HEK293 (cell line): ENCODE results near the gene EXOC3.

Experiments used
- CTCF ChIA-PET: fragments of 350-600 bp; formaldehyde crosslinking; extraction: SDS; loops from one replicate; lab custom pipeline; 2021; ENCODE audit warnings: antibody characterized with exemption; lab: Yijun Ruan, JAX
- POLR2A ChIA-PET: fragments of 300-600 bp; formaldehyde crosslinking; extraction: SDS; loops from one replicate; lab custom pipeline; 2020; ENCODE audit warnings: antibody characterized with exemption, inconsistent platforms; lab: Yijun Ruan, JAX
- H3K27ac ChIP-seq: fragments of 200-500 bp; sonication (Bioruptor generic); 2 replicates; pipeline ENCODE4 v1.5.1; 2014; ENCODE audit warnings: low read depth, low read length, control low read depth, inconsistent platforms; ENCODE audit errors: extremely low read depth
- H3K36me3 ChIP-seq, 2 experiments: fragments of 200-500 bp in 1 of 2; sonication (Bioruptor generic) in 1 of 2; 1 replicate in 1 of 2; 2 replicates in 1 of 2; pipeline ENCODE4 v1.5.1; 2014 to 2017; ENCODE audit warnings: inconsistent platforms in 2 of 2, low read length in 2 of 2; ENCODE audit not compliant: control insufficient read depth in 2 of 2, insufficient read depth in 1 of 2
- H3K4me1 ChIP-seq: fragments of 200-500 bp; sonication (Bioruptor generic); 2 replicates; pipeline ENCODE4 v1.5.1; 2014; ENCODE audit warnings: mild to moderate bottlenecking, low read length, inconsistent platforms; ENCODE audit not compliant: control insufficient read depth, insufficient read depth
- H3K4me3 ChIP-seq: 2 replicates; pipeline ENCODE4 v1.5.1; 2011; ENCODE audit warnings: low read depth, mild to moderate bottlenecking, control low read depth, low read length, moderate library complexity
- H3K9me3 ChIP-seq: fragments of 200-500 bp; sonication (Bioruptor generic); 2 replicates; pipeline ENCODE4 v1.5.1; 2014; ENCODE audit warnings: low read depth, low read length, inconsistent platforms; ENCODE audit not compliant: control insufficient read depth, insufficient read depth
- EGR2 ChIP-seq: fragments of 450-650 bp; formaldehyde crosslinking; IDR thresholded peaks from 2 replicates; pipeline ENCODE4 v1.5.1; 2016; ENCODE audit warnings: low read depth, missing biosample characterization, missing genetic modification characterization
- GLIS1 ChIP-seq: fragments of 450-650 bp; formaldehyde crosslinking; IDR thresholded peaks from 2 replicates; pipeline ENCODE4 v1.5.1; 2016; ENCODE audit warnings: missing biosample characterization, missing genetic modification characterization
- HOXC10 ChIP-seq: sonication (generic); formaldehyde crosslinking; IDR thresholded peaks from 2 replicates; pipeline ENCODE4 v1.8.1; 2023; ENCODE audit warnings: mild to moderate bottlenecking, missing genetic modification reagents
- PATZ1 ChIP-seq: fragments of 450-650 bp; formaldehyde crosslinking; IDR thresholded peaks from 2 replicates; pipeline ENCODE4 v1.5.1; 2016; ENCODE audit warnings: missing biosample characterization, missing genetic modification characterization
- ZBTB10 ChIP-seq: fragments of 450-650 bp; formaldehyde crosslinking; IDR thresholded peaks from 2 replicates; pipeline ENCODE4 v1.5.1; 2016; ENCODE audit warnings: missing biosample characterization, missing genetic modification characterization
- ZBTB17 ChIP-seq: fragments of 450-650 bp; formaldehyde crosslinking; IDR thresholded peaks from 2 replicates; pipeline ENCODE4 v1.5.1; 2016; ENCODE audit warnings: missing biosample characterization, missing genetic modification characterization
- ZFHX2 ChIP-seq: fragments of 450-650 bp; formaldehyde crosslinking; conservative IDR thresholded peaks from 2 replicates; pipeline ENCODE4 v1.5.1; 2016; ENCODE audit warnings: missing biosample characterization, missing genetic modification characterization
- ZNF302 ChIP-seq: fragments of 450-650 bp; formaldehyde crosslinking; IDR thresholded peaks from 2 replicates; pipeline ENCODE4 v1.5.1; 2016; ENCODE audit warnings: missing biosample characterization, missing genetic modification characterization, low read depth
- ZNF426 ChIP-seq: fragments of 450-650 bp; formaldehyde crosslinking; IDR thresholded peaks from 2 replicates; pipeline ENCODE4 v1.5.1; 2017; ENCODE audit warnings: missing biosample characterization, missing genetic modification characterization, mild to moderate bottlenecking, inconsistent platforms, moderate library complexity
- ZNF600 ChIP-seq: fragments of 450-650 bp; formaldehyde crosslinking; IDR thresholded peaks from 2 replicates; pipeline ENCODE4 v1.5.1; 2016; ENCODE audit warnings: missing biosample characterization, missing genetic modification characterization
- ZNF610 ChIP-seq: fragments of 450-650 bp; formaldehyde crosslinking; IDR thresholded peaks from 2 replicates; pipeline ENCODE4 v1.5.1; 2016; ENCODE audit warnings: missing biosample characterization, missing genetic modification characterization, borderline replicate concordance
- ZNF624 ChIP-seq: fragments of 450-650 bp; formaldehyde crosslinking; IDR thresholded peaks from 2 replicates; pipeline ENCODE4 v1.5.1; 2017; ENCODE audit warnings: missing biosample characterization, missing genetic modification characterization
- TF ChIP-seq, protein P1 (sequence below): fragments of 450-650 bp; formaldehyde crosslinking; IDR thresholded peaks from 2 replicates; pipeline ENCODE4 v1.5.1; 2016; ENCODE audit warnings: missing biosample characterization, missing genetic modification characterization

Gene EXOC3

GRCh38 chr5:463952-464351 is 21.0 kb downstream of the EXOC3 start:
- POLR2A ChIA-PET = no interaction called here
- TF ChIP-seq GLIS1 (tag by site-specific recombination) (no peak), ZFHX2 (tag by site-specific recombination) (peak; percentile 70), EGR2 (tag by site-specific recombination) (peak; percentile 73)
- TF ChIP-seq, all 188 proteins: peak for 2
- H3K9me3 ChIP-seq = no peaks in the 10 kb centered on the region
- H3K4me1 ChIP-seq = no peaks in the 10 kb centered on the region
- CTCF ChIA-PET = interaction anchor here (0.7 kb wide), 1 partner anchor 86 kb away, joined by 3 read pairs; no protein-coding TSS in a partner anchor
- H3K36me3 ChIP-seq = peaks cover 46 to 71% of the 10 kb centered on the region in 2 experiments
- no peak overlapping the region for H3K4me3 ChIP-seq
- H3K27ac ChIP-seq = no peak overlapping the region

GRCh38 chr5:464446-464842 is 21.5 kb downstream of the EXOC3 start:
- TF ChIP-seq ZBTB17 (tag by site-specific recombination) (no peak), ZNF302 (tag by site-specific recombination) (no peak), ZNF624 (no peak), ZNF426 (no peak), HOXC10 (CRISPR knock-in tag) (no peak), ZNF610 (tag by site-specific recombination) (no peak), PATZ1 (tag by site-specific recombination) (no peak)
- TF ChIP-seq, protein P1, sequence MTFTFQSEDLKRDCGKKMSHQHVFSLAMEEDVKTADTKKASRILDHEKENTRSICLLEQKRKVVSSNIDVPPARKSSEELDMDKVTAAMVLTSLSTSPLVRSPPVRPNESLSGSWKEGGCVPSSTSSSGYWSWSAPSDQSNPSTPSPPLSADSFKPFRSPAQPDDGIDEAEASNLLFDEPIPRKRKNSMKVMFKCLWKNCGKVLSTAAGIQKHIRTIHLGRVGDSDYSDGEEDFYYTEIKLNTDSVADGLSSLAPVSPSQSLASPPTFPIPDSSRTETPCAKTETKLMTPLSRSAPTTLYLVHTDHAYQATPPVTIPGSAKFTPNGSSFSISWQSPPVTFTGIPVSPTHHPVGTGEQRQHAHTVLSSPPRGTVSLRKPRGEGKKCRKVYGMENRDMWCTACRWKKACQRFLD (tag by site-specific recombination) = no peak
- POLR2A ChIA-PET = no interaction called here
- Histone ChIP-seq H3K4me3 (no peak overlapping the region), H3K9me3 (no peaks in the 10 kb centered on the region), H3K27ac (no peak overlapping the region), H3K4me1 (no peaks in the 10 kb centered on the region), H3K36me3 (peaks cover 43 to 66% of the 10 kb centered on the region in 2 experiments)
- CTCF ChIA-PET = no interaction called here

GRCh38 chr5:464843-465590 is 22.0 kb downstream of the EXOC3 start:
- CTCF ChIA-PET = interaction anchor here (0.6 to 1.1 kb wide), 2 partner anchors 51 to 148 kb away, joined by 4 to 6 read pairs; no protein-coding TSS in a partner anchor
- POLR2A ChIA-PET = interaction anchor here (0.6 kb wide), 1 partner anchor 13 kb away, joined by 3 read pairs; no protein-coding TSS in a partner anchor
- H3K9me3 ChIP-seq = no peaks in the 10 kb centered on the region

More at GRCh38 chr5:464843-465590, 22.0 kb downstream of the EXOC3 start:
- Histone ChIP-seq H3K4me1 (no peaks in the 10 kb centered on the region), H3K36me3 (peaks cover 38 to 64% of the 10 kb centered on the region in 2 experiments), H3K27ac (no peak overlapping the region), H3K4me3 (no peak overlapping the region)
- TF ChIP-seq ZNF600 (tag by site-specific recombination) (0 out of 2 replicates have a peak, but pooled peaks have one; percentile 29), ZBTB10 (tag by site-specific recombination) (no peak)
